Left lung (tissue), 10 donors: Measurements from ENCODE around the gene ARHGAP9. TPM values are rescaled to one million over a fixed set of nuclear protein-coding genes. Genes with fewer than 3 reads are reported as not detected.

Experiments used
- ATAC-seq: fragments of 200-7000 bp; cut with Tn5 transposase; one replicate; pipeline ENCODE4 v1.9.1; 2020; ENCODE audit warnings: moderate library complexity
- DNase-seq, 4 donors: peaks; one replicate each; pipeline ENCODE4 v3.0.0-alpha.2; 2013 to 2020
- H3K27ac ChIP-seq, 2 donors: fragments of 200-600 bp; sonication (generic) in 1 of 2; one replicate each; pipeline versions ENCODE4 v1.5.0 to v1.8.0; 2020 to 2021
- H3K27me3 ChIP-seq, 2 donors: fragments of 200-600 bp; sonication (generic) in 1 of 2; one replicate each; pipeline versions ENCODE4 v1.5.0 to v1.8.0; 2020 to 2021
- H3K36me3 ChIP-seq, 2 donors: fragments of 200-600 bp; sonication (generic) in 1 of 2; one replicate each; pipeline versions ENCODE4 v1.5.0 to v1.8.0; 2020 to 2021
- H3K4me1 ChIP-seq, 2 donors: fragments of 200-600 bp; one replicate each; pipeline ENCODE4 v1.8.0; 2021
- H3K4me3 ChIP-seq, 2 donors: fragments of 200-600 bp; sonication (generic) in 1 of 2; one replicate each; pipeline versions ENCODE4 v1.5.0 to v1.8.0; 2020 to 2021; ENCODE audit warnings: mild to moderate bottlenecking in 1 of 2
- H3K9me3 ChIP-seq, 2 donors: fragments of 200-600 bp; sonication (generic) in 1 of 2; one replicate each; pipeline versions ENCODE4 v1.5.0 to v1.8.0; 2020 to 2021
- intact Hi-C, 2 donors: fragments of 100-400 bp; cut with DNase I; formaldehyde crosslinking; loops; one replicate each; pipeline versions ENCODE4 v1.11.2 to v1.14.2; 2022
- polyA plus RNA-seq, 6 donors: library from polyadenylated mRNA; unstranded; fragments of 120-200 nt; gene quantifications; one replicate each; pipeline ENCODE4 v1.2.1, GENCODE V29; 2013; ENCODE audit not compliant: insufficient read length in 6 of 6
- total RNA-seq, 2 donors: library from RNA; stranded (reverse); fragmentation: NEBNext Ultra II Directional; extraction: Animal tissue kit (Norgen Biotek cat#: 25700); gene quantifications; one replicate each; pipeline ENCODE4 v1.2.1, GENCODE V29; 2021
- TF ChIP-seq, protein P1 (sequence below), 2 donors: fragments of 200-600 bp; sonication (generic) in 1 of 2; IDR thresholded peaks; one replicate each; pipeline versions ENCODE4 v1.5.0 to v1.8.0; 2021; ENCODE audit warnings: antibody characterized with exemption in 2 of 2
- donor health status: DM: no; HTN: yes; CAD: no.
- donor health status: DM: no; HTN: no; CAD: no.

The ARHGAP9 gene
- total and polyA plus RNA-seq, 8 donors = 4.4 to 125 (median 5.6) TPM

DNA sequence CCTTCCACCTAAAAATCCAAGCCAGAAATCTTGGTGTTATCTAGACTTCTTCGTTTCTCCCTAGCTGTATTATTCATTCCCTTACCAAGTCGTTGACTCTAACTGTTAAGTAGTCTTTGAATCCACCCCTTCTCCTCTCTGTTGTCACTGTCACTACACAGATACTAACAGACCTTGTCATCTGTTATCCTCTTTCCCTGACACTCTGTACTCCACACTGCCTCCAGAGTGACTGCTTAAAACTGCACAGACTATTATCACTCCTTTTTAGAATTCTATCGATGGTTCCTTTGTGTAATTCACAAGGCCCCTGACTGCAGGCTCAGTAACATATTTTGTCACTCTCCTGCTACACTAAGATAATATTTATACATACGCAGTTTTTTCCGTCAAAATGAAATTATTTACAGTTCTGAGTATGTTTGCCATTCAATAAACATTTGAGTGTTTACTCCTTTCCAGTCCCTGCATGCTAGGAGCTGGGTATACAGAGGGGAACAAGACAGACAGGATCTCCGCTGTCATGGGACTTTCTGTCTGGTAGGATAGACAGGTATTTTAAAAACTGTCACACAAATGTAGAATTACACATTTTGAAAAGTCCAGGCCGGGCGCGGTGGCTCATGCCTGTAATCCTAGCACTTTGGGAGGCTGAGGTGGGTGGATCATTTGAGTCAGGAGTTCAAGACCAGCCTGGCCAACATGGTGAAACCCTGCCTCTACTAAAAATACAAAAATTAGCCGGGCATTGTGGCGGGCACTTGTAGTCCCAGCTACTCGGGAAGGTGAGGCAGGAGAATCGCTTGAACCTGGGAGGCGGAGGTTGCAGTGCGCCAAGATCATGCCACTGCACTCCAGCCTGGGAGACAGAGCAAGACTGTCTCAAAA lies 12.0 kb upstream of the ARHGAP9 start:
- ATAC-seq = no peak
- TF ChIP-seq, protein P1, sequence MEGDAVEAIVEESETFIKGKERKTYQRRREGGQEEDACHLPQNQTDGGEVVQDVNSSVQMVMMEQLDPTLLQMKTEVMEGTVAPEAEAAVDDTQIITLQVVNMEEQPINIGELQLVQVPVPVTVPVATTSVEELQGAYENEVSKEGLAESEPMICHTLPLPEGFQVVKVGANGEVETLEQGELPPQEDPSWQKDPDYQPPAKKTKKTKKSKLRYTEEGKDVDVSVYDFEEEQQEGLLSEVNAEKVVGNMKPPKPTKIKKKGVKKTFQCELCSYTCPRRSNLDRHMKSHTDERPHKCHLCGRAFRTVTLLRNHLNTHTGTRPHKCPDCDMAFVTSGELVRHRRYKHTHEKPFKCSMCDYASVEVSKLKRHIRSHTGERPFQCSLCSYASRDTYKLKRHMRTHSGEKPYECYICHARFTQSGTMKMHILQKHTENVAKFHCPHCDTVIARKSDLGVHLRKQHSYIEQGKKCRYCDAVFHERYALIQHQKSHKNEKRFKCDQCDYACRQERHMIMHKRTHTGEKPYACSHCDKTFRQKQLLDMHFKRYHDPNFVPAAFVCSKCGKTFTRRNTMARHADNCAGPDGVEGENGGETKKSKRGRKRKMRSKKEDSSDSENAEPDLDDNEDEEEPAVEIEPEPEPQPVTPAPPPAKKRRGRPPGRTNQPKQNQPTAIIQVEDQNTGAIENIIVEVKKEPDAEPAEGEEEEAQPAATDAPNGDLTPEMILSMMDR (IDR thresholded peaks at IDR 0.05) = no peak
- H3K4me3 ChIP-seq = no peak overlapping the region
- H3K4me1 ChIP-seq = peaks cover 0 to 21% of the 10 kb centered on the region in 2 donors
- no peak overlapping the region for H3K27ac ChIP-seq
- intact Hi-C loops = no loop called here
- H3K9me3 ChIP-seq = no peaks in the 10 kb centered on the region
- DNase-seq = no peak
- H3K27me3 ChIP-seq = no peaks in the 10 kb centered on the region
- peaks cover 0 to 64% of the 10 kb centered on the region in 2 donors for H3K36me3 ChIP-seq

DNA sequence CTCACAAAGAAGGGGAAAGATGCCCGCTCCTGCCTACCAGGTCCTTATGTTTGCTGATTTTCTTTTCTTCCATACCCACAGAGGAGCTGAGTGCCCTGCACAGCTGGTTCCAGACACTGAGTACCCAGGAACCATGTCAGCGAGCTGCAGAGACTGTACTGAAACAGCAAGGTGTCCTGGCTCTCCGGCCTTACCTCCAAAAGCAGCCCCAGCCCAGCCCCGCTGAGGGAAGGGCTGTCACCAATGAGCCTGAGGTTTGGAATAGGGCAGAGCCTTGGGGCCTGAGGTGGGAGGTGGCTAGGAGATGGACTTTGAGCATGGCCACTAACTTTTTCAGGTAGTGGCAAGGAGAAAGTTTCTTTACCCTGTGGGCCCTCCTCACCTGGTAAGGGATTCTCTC lies 10.5 kb upstream of the ARHGAP9 start:
- Histone ChIP-seq H3K4me3 (no peak overlapping the region), H3K27ac (no peak overlapping the region), H3K27me3 (no peaks in the 10 kb centered on the region), H3K4me1 (peaks cover 0 to 21% of the 10 kb centered on the region in 2 donors), H3K9me3 (no peaks in the 10 kb centered on the region), H3K36me3 (peaks cover 0 to 49% of the 10 kb centered on the region in 2 donors)
- TF ChIP-seq, protein P1 (IDR thresholded peaks at IDR 0.05) = no peak
- ATAC-seq (no peak), DNase-seq (no peak)
- intact Hi-C loops = no loop called here

DNA sequence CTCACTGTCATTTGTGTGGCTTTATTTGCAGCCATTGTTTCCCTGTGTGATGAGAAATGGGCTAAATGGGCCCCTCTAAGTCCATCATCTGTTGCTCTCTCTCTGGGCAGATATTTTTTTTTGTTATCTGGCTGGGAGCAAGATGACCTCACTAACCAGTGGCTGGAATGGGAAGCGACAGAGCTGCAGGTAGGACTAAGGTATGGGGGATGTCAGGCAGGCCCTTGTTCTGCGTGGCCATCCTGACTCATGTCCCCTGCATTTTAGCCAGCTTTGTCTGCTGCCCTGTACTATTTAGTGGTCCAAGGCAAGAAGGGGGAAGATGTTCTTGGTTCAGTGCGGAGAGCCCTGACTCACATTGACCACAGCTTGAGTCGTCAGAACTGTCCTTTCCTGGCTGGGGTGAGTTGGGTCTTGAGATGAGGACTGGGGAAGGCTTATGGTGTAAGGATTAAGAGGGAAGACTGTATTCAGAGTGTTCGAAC lies 9.5 kb upstream of the ARHGAP9 start:
- ATAC-seq = no peak
- no peak overlapping the region for H3K27ac ChIP-seq
- peak overlapping the region in 1 of 2 donors; percentile 96 for H3K4me3 ChIP-seq

DNA sequence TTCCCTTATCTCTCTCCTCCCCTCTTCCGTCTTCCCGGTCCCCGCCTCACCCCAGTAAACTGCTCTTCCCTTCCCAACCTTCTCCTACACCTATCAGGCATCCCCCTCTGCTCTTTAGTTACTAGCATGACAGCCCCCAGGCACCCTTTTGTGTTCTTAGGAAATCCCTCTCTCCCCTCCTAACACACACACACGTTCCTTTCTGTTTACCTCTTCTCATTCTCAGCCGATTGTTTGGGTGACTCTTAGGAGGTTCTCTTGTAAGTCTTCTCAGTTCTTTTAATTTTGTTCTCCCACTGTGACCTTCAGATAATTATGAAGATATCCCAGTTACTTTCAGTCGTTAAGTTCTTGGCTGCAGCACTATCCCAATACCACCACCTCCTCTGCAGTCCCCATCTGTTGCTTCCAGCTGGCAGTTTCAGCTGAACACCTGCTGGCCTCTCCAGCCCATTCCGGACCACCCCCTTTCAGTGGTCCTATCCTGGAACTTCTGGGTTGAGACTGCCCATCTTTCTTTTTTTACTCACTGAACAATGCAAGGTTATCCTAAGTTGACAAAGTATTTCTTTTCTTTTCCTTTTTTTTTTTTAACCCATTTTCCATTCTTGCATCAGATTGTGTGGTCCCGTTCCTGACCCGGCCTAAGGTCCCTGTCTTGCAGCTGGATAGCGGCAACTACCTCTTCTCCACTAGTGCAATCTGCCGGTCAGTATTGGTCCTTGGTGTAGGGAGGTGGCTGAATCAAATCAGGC lies 8.9 kb upstream of the ARHGAP9 start:
- no peak for DNase-seq
- Histone ChIP-seq H3K4me1 (peaks cover 0 to 21% of the 10 kb centered on the region in 2 donors), H3K27me3 (no peaks in the 10 kb centered on the region), H3K9me3 (no peaks in the 10 kb centered on the region), H3K36me3 (peaks cover 0 to 38% of the 10 kb centered on the region in 2 donors), H3K27ac (peak overlapping the region; percentile 3 to 80), H3K4me3 (peak overlapping the region; percentile 65 to 96)
- intact Hi-C loops = no loop called here
- ATAC-seq = peak; percentile 11
- TF ChIP-seq, protein P1 (IDR thresholded peaks at IDR 0.05) = no peak

More for the DNA sequence above, 9.5 kb upstream of the ARHGAP9 start:
- Histone ChIP-seq H3K36me3 (peaks cover 0 to 42% of the 10 kb centered on the region in 2 donors), H3K4me1 (peaks cover 0 to 21% of the 10 kb centered on the region in 2 donors), H3K27me3 (no peaks in the 10 kb centered on the region), H3K9me3 (no peaks in the 10 kb centered on the region)
- TF ChIP-seq, protein P1 (IDR thresholded peaks at IDR 0.05) = no peak
- intact Hi-C loops = no loop called here
- no peak for DNase-seq
